ENCODE measurements around the gene CHN2.

Gene CHN2

GRCh38 chr7:29224726-29225125 lies 30.2 kb downstream of the CHN2 start:
- DNase-seq (ENCODE audit: low read depth in 2 of 2): no peak

DNA sequence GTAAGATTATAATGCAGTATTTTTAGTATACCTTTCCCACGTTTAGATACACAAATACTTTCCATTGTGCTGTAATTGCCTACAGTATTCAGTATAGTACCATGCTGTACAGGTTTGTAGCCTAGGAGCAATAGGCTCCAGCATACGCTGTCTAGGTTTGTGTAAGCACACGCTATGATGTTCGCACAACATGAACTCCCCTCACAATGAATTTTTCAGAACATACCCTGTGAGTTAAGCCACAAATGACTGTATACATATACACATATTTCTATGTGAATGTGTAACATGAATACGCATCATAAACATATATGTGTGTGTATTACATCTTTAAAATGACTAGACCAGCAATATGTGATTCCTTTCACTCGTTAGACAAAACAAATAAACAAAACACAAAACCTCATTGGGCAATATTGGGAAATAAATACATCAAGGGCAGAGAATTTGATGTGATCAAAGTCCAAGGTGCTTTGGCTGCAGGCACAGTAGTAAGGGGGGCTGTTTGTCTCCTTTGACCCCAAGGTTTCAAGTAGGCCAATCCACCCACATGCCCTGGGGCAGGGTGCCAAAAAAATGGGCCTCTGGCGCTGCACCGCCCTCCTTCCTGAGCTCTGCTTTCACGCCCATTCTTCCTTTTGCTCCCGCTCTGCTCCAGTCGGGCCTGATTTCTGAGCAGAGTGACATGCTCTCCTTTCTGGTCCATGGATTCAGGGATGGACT lies 33.9 kb downstream of the CHN2 start:
- no peak for DNase-seq (ENCODE audit: low read depth in 2 of 2)

- no peak for DNase-seq (ENCODE audit: low read depth in 2 of 2)
Observed at GRCh38 chr7:29229066-29229465, 34.5 kb downstream of the CHN2 start.

DNA sequence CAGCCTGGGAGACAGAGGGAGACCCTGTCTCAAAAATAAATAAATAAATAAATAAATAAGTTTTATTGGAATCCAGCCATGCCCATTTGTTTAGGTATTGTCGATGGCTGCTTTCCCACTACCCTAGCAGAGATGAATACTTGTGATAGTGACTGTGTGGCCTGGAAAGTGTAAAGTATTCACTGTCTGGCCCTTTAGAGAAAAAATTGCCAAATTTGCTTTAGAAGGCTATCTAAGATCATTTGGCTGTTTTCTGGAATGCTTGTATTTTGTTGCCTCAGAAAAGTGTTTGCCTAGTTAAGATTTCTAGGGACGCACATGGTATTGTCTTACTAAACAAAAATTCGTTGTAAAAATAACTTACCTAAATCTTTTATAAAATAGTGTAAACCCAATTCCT lies 35.4 kb downstream of the CHN2 start:
- DNase-seq (ENCODE audit: low read depth in 2 of 2): no peak

DNA sequence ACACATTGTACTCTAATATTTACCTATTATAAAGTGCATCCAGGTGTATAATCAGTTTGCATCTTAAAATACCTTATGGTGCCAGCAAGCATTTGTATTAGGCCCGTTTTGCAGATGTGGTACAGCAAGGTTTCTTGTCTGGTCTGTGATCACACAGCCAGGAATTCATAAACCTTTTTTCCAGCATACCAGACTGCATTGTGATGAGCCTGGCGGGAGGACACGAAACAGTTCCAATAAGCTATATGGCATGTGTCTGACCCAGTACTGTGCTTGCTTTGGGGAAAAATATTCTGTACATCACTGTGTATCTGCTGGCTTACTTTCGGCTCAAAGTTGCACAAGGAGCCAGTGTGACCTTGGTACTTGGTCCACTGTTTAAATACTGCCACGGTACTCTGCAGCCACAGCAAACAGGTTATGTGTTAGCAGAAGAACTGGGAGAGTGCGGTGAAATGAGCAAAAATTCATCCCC lies 36.3 kb downstream of the CHN2 start:
- no peak for DNase-seq (ENCODE audit: low read depth in 2 of 2)

GRCh38 chr7:29231671-29232232 lies 37.2 kb downstream of the CHN2 start:
- no peak for DNase-seq (ENCODE audit: low read depth in 2 of 2)

- no peak for DNase-seq (ENCODE audit: low read depth in 2 of 2)
Observed at GRCh38 chr7:29234438-29234837, 39.9 kb downstream of the CHN2 start.

- DNase-seq (ENCODE audit: low read depth in 2 of 2): no peak
Observed at GRCh38 chr7:29236071-29236580, 41.6 kb downstream of the CHN2 start.

DNA sequence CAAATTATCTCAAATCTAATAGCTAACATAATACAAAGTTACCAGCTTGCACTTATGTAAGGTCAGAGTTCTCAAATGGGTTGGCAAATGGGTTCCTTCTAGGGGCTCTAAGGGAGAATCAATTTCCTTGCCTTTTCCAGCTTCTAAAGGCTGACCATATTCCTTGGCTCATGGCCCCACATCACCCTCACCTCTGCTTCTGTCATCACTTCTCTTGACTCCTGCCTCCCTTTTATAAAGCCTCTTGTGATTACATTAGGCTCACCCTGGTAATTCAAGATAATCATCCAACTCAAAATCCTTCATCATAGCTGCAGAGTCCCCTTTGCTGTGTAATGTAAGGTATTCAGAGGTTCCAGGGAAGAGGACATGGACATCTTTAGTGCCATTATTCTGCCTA lies 42.1 kb downstream of the CHN2 start:
- no peak for DNase-seq (ENCODE audit: low read depth in 2 of 2)

DNA sequence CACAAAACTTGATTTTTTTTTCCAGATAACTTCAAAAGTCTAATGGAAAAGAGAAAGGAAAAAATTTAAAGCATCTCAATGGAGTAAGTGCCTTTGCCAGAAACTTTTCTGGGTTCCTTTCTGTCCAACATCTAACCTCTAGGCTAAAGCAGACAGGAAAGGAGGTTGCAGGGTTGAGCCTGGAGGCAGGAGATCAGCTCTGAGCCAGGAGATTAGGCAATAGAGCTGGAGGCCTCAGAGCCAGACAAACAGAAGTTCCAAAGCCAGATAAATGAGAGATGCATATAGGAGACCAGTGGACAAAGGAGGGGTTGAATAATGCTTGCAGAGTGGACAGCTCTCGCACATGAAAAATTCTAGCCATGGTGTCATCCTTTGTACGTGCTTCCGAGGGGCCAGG lies 42.9 kb downstream of the CHN2 start:
- no peak for DNase-seq (ENCODE audit: low read depth in 2 of 2)

GRCh38 chr7:29239638-29240037 lies 45.1 kb downstream of the CHN2 start:
- no peak for DNase-seq (ENCODE audit: low read depth in 2 of 2)

DNA sequence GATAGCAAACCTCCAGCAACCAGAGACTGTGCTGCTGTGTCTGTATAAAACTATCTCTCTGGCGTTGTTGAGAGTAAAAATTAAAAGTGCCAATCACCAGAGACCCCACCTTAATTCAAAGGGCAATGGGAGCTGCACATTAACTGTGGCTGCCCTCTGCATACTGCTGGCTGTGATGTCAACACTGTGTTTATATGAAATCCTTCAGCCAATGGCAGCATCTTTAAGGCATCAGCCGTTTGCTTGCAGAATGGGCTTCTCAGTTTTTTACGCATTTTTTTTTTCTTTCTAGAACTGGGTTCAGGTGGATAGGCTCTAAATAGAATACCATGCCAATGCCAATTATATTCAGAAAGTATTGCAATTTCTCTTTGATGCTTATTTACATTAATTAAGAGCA lies 47.7 kb downstream of the CHN2 start:
- no peak for DNase-seq (ENCODE audit: low read depth in 2 of 2)

GRCh38 chr7:29243910-29244655 lies 49.5 kb downstream of the CHN2 start:
- DNase-seq (ENCODE audit: low read depth in 2 of 2): peak; percentile 44 to 64

- DNase-seq (ENCODE audit: low read depth in 2 of 2): no peak
Observed at GRCh38 chr7:29247224-29247962, 52.8 kb downstream of the CHN2 start.

DNA sequence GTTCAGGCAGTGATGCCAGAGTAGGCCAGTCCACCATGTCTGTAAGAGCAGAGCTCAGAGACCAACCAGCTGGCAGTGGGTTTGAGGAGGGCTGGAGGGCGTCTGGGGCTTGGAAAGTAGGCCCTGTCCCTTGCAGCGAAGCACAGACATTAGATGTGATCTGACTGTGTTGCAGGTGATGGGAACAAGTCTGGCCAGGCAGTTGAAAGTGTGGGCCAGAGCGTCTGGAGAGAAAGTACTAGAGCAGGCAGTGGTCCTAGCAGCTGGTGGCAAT lies 53.3 kb downstream of the CHN2 start:
- DNase-seq (ENCODE audit: low read depth in 2 of 2): no peak

- DNase-seq (ENCODE audit: low read depth in 2 of 2): no peak
Observed at GRCh38 chr7:29248713-29249382, 54.3 kb downstream of the CHN2 start.

DNA sequence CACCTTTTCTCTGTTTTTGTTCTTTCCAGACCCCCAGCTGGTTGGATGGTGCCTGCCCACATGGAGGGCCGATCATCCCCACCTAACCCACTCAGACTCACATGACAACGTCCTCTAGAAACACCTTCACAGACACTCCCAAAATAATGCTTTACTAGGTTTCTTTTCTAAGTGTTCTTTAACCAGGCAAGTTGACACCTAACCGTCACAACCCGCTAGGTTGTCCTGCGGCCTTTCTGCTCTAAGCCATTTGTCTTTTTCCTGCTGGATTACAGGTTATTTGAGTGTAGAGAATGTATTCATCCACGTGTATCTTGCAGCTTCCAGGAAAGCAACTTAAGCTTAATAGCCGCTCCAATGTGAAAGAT lies 54.8 kb downstream of the CHN2 start:
- no peak for DNase-seq (ENCODE audit: low read depth in 2 of 2)

- no peak for DNase-seq (ENCODE audit: low read depth in 2 of 2)
Observed at GRCh38 chr7:29249860-29250259, 55.3 kb downstream of the CHN2 start.

DNA sequence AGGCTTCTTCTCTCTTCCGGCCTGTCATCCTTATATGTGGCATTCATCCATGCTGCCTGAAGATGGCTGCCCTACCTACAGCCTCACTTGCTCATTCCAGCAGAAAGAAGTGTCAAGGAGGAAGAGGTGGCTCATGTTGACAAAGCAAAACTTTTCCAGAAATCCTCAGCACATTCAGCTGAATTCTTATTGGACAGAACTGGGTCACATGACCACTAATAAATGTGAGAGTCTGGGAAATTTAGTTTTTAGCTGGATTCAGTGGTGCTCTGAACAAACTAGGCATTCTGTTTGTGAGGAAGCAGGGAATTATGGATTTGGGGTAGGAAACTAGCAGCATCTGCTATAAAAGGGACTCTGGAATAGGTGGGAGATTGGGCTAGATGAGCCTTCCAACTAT lies 58.6 kb downstream of the CHN2 start:
- DNase-seq (ENCODE audit: low read depth in 2 of 2): no peak

DNA sequence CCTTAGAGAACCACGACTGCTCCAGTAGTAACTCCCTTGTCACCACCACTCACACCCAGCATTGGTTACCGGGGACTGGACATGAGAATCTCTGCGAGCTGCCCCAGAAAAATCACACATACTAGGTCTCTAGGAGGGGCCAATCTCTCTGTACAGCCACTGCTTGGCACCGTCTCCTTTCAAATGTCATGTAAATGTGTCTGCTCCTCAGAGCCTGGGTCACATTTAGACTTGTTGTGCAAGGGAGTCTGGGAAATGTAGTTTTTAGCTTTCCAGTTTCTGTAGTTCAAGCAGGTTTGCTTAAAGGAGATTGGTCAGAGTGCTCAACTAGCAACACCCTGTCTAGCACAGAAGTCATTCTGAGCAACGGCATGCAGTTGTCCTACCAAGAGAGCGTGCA lies 60.0 kb downstream of the CHN2 start:
- no peak for DNase-seq (ENCODE audit: low read depth in 2 of 2)

DNA sequence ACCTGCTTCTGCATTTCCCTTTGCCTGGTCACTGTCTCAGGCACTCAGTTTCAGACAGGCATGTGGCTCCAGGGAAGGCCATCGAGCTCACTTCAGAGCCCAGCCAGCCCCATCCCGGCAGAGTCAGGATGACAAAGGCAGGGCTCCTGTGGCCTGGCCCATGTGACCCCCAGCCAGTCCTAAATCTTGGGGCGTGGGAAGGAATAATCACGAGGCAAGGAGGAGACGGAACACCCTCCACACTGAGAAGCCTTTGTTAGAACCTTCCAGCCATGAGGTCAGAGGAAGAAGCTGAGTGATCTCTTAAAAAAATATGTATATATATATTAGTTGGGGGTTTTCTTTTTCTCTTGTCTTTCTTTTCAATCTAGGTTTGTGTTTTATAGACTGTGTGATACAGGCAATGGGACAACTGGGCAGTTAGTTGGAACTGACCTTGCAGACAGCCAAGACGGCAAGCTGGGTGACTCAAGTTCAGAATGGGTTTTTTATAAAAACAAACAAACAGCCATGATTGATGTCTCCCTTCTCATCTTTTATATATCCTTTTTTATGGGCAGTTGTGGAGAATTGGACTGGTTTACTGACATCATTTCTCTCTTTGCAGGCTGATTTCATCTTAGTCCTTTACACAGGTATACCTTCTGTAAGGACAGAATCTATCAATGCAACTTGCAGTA lies 60.8 kb downstream of the CHN2 start:
- DNase-seq (ENCODE audit: low read depth in 2 of 2): no peak
